ENCODE results near the gene EFCC1. TPM values are rescaled to one million over a fixed set of nuclear protein-coding genes. Genes with fewer than 3 reads are reported as not detected.

The EFCC1 gene
- total RNA-seq, 2 experiments from 2014 or later = 0.22 to 0.25 TPM

- H3K9me3 Mint-ChIP-seq = no peaks in the 10 kb centered on the region
- Histone ChIP-seq H3K36me3 (ENCODE audit: insufficient read depth, low read length) (no peaks in the 10 kb centered on the region), H3K27me3 (ENCODE audit: control insufficient read depth in 1 of 2, insufficient read depth in 2 of 2, low read length in 2 of 2) (no peaks in the 10 kb centered on the region), H3K4me1 (ENCODE audit: insufficient read depth, low read length) (peaks cover 11% of the 10 kb centered on the region), H3K27ac (ENCODE audit: low read depth in 1 of 2, low read length in 2 of 2) (no peak overlapping the region), H3K4me3 (ENCODE audit: low read length) (no peak overlapping the region), H3K9me3 (ENCODE audit: control insufficient read depth in 1 of 2, insufficient read depth in 1 of 2, low read length in 2 of 2) (no peaks in the 10 kb centered on the region)
- ATAC-seq (ENCODE audit: poor library complexity) (no peak), DNase-seq (no peak)
- intact Hi-C loops (cut with DNase I, micrococcal nuclease) = no loop called here
- H3K27ac Mint-ChIP-seq = no peak overlapping the region
- H3K27me3 Mint-ChIP-seq = no peaks in the 10 kb centered on the region
- ChIA-PET POLR2A (no interaction called here), CTCF (no interaction called here)
- peaks cover 15% of the 10 kb centered on the region for H3K4me1 Mint-ChIP-seq (ENCODE audit: low read depth)
- no peaks in the 10 kb centered on the region for H3K36me3 Mint-ChIP-seq (ENCODE audit: low read depth)
- no peak for TF ChIP-seq CTCF (IDR thresholded peaks at IDR 0.05)
- H3K4me3 Mint-ChIP-seq = no peak overlapping the region
Observed at GRCh38 chr3:129057249-129057648, 56.1 kb downstream of the EFCC1 start.

- Mint-ChIP-seq H3K9me3 (no peaks in the 10 kb centered on the region), H3K27ac (no peak overlapping the region), H3K36me3 (ENCODE audit: low read depth) (no peaks in the 10 kb centered on the region), H3K4me1 (ENCODE audit: low read depth) (peaks cover 9% of the 10 kb centered on the region), H3K4me3 (no peak overlapping the region), H3K27me3 (no peaks in the 10 kb centered on the region)
- ATAC-seq (ENCODE audit: poor library complexity) (peak; percentile 83), DNase-seq (peak in 5 of 14 experiments; percentile 9 to 48 (median 28))
- Histone ChIP-seq H3K36me3 (ENCODE audit: insufficient read depth, low read length) (no peaks in the 10 kb centered on the region), H3K27me3 (ENCODE audit: control insufficient read depth in 1 of 2, insufficient read depth in 2 of 2, low read length in 2 of 2) (no peaks in the 10 kb centered on the region), H3K4me3 (ENCODE audit: low read length) (no peak overlapping the region), H3K9me3 (ENCODE audit: control insufficient read depth in 1 of 2, insufficient read depth in 1 of 2, low read length in 2 of 2) (no peaks in the 10 kb centered on the region), H3K27ac (ENCODE audit: low read depth in 1 of 2, low read length in 2 of 2) (no peak overlapping the region), H3K4me1 (ENCODE audit: insufficient read depth, low read length) (peaks cover 8% of the 10 kb centered on the region)
- intact Hi-C loops (cut with DNase I, micrococcal nuclease) = no loop called here
- TF ChIP-seq CTCF (IDR thresholded peaks at IDR 0.05) = no peak
- ChIA-PET POLR2A (no interaction called here), CTCF (no interaction called here)
Observed at GRCh38 chr3:129058441-129059200, 57.5 kb downstream of the EFCC1 start.

GRCh38 chr3:129059311-129059958, 58.3 kb downstream of the EFCC1 start:
- Histone ChIP-seq H3K4me3 (ENCODE audit: low read length) (no peak overlapping the region), H3K27me3 (ENCODE audit: control insufficient read depth in 1 of 2, insufficient read depth in 2 of 2, low read length in 2 of 2) (no peaks in the 10 kb centered on the region), H3K36me3 (ENCODE audit: insufficient read depth, low read length) (no peaks in the 10 kb centered on the region), H3K4me1 (ENCODE audit: insufficient read depth, low read length) (peaks cover 6% of the 10 kb centered on the region), H3K9me3 (ENCODE audit: control insufficient read depth in 1 of 2, insufficient read depth in 1 of 2, low read length in 2 of 2) (no peaks in the 10 kb centered on the region), H3K27ac (ENCODE audit: low read depth in 1 of 2, low read length in 2 of 2) (no peak overlapping the region)
- ATAC-seq (ENCODE audit: poor library complexity) (no peak), DNase-seq (no peak)
- H3K27ac Mint-ChIP-seq = no peak overlapping the region
- H3K27me3 Mint-ChIP-seq = no peaks in the 10 kb centered on the region
- no peak for TF ChIP-seq CTCF (IDR thresholded peaks at IDR 0.05)
- intact Hi-C loops (cut with DNase I, micrococcal nuclease) = no loop called here
- H3K36me3 Mint-ChIP-seq (ENCODE audit: low read depth) = no peaks in the 10 kb centered on the region
- H3K4me3 Mint-ChIP-seq = no peak overlapping the region
- no peaks in the 10 kb centered on the region for H3K9me3 Mint-ChIP-seq
- peaks cover 6% of the 10 kb centered on the region for H3K4me1 Mint-ChIP-seq (ENCODE audit: low read depth)
- POLR2A ChIA-PET = no interaction called here
- CTCF ChIA-PET = no interaction called here
